CD14-positive monocyte (primary cell): ENCODE results near the gene TYK2. TPM values are rescaled to one million over a fixed set of nuclear protein-coding genes. Genes with fewer than 3 reads are reported as not detected.
"Not testable (repeated sequence)": the region's sequence is repeated elsewhere in the genome, so short reads cannot be mapped to it uniquely, and the experiment has no call there.

Experiments used
- DNase-seq, 3 donors: peaks; one replicate each; pipeline ENCODE4 v3.0.0-alpha.2; 2011 to 2022
- H2AFZ ChIP-seq: 2 replicates; pipeline ENCODE4 v1.6.0; 2012; ENCODE audit warnings: mild to moderate bottlenecking, low read depth, low read length, inconsistent platforms; ENCODE audit not compliant: insufficient read depth, poor library complexity, severe bottlenecking
- H3K27ac ChIP-seq, 2 donors: 1 replicate in 1 of 2; 2 replicates in 1 of 2; pipeline ENCODE4 v1.5.1; 2012 to 2013; ENCODE audit warnings: low read length in 2 of 2, control low read depth in 1 of 2, inconsistent platforms in 1 of 2, low read depth in 1 of 2, mild to moderate bottlenecking in 1 of 2
- H3K27me3 ChIP-seq, 2 donors: one replicate each; pipeline versions ENCODE4 v1.6.0 to v1.6.1; 2011 to 2013; ENCODE audit warnings: low read length in 2 of 2; ENCODE audit not compliant: control insufficient read depth in 2 of 2, insufficient read depth in 2 of 2
- H3K36me3 ChIP-seq, 2 donors: replicated peaks in 1 of 2; 1 replicate in 1 of 2; 2 replicates in 1 of 2; pipeline versions ENCODE4 v1.5.1 to v1.6.1; 2012 to 2013; ENCODE audit warnings: low read length in 2 of 2, control low read depth in 1 of 2, inconsistent platforms in 1 of 2, mild to moderate bottlenecking in 1 of 2; ENCODE audit not compliant: insufficient read depth in 2 of 2, control insufficient read depth in 1 of 2
- H3K4me1 ChIP-seq, 2 donors: 1 replicate in 1 of 2; 2 replicates in 1 of 2; pipeline versions ENCODE4 v1.5.1 to v1.6.1; 2012 to 2013; ENCODE audit warnings: low read length in 2 of 2, control low read depth in 1 of 2, inconsistent platforms in 1 of 2, mild to moderate bottlenecking in 1 of 2, moderate library complexity in 1 of 2; ENCODE audit not compliant: insufficient read depth in 2 of 2, control insufficient read depth in 1 of 2
- H3K4me2 ChIP-seq: replicated peaks from 2 replicates; pipeline ENCODE3; 2012; ENCODE audit warnings: low read length, moderate library complexity, mild to moderate bottlenecking; ENCODE audit not compliant: poor library complexity, severe bottlenecking; ENCODE audit errors: extremely low read depth
- H3K4me3 ChIP-seq, 3 experiments: fragments of 200-600 bp in 1 of 3; sonication (generic) in 1 of 3; replicated peaks in 1 of 3; 1 replicate in 2 of 3; 2 replicates in 1 of 3; pipeline ENCODE4 v1.5.1; 2011 to 2013; ENCODE audit warnings: low read length in 3 of 3, mild to moderate bottlenecking in 3 of 3, control low read depth in 2 of 3, low read depth in 2 of 3, inconsistent platforms in 1 of 3, moderate library complexity in 1 of 3
- H3K79me2 ChIP-seq: 2 replicates; pipeline ENCODE4 v1.6.0; 2012; ENCODE audit warnings: mild to moderate bottlenecking, control low read depth, inconsistent platforms, low read length, moderate library complexity; ENCODE audit not compliant: insufficient read depth
- H3K9ac ChIP-seq: 2 replicates; pipeline ENCODE4 v1.6.0; 2017; ENCODE audit warnings: low read length, mild to moderate bottlenecking; ENCODE audit not compliant: insufficient read depth, poor library complexity, severe bottlenecking
- H3K9me3 ChIP-seq, 2 donors: replicated peaks in 1 of 2; 1 replicate in 1 of 2; 2 replicates in 1 of 2; pipeline versions ENCODE4 v1.5.1 to v1.6.1; 2012 to 2013; ENCODE audit warnings: low read length in 2 of 2, control low read depth in 1 of 2; ENCODE audit not compliant: control insufficient read depth in 1 of 2, insufficient read depth in 1 of 2
- H4K20me1 ChIP-seq: 2 replicates; pipeline ENCODE4 v1.6.0; 2012; ENCODE audit warnings: mild to moderate bottlenecking, low read length, control low read depth, moderate library complexity; ENCODE audit not compliant: insufficient read depth
- H3K27ac Mint-ChIP-seq, 7 donors: one replicate each; pipeline ENCODE4 v1.8.0; 2020; ENCODE audit warnings: mild to moderate bottlenecking in 7 of 7, mixed read lengths in 7 of 7, moderate library complexity in 6 of 7, inconsistent platforms in 2 of 7
- H3K27me3 Mint-ChIP-seq, 3 donors: one replicate each; pipeline ENCODE4 v1.8.0; 2021 to 2022; ENCODE audit warnings: low read depth in 3 of 3, mild to moderate bottlenecking in 3 of 3, mixed read lengths in 3 of 3, moderate library complexity in 3 of 3, inconsistent platforms in 1 of 3
- H3K36me3 Mint-ChIP-seq, 2 donors: one replicate each; pipeline ENCODE4 v1.8.0; 2020; ENCODE audit warnings: mixed read lengths in 2 of 2, inconsistent platforms in 1 of 2, mild to moderate bottlenecking in 1 of 2
- H3K4me1 Mint-ChIP-seq: one replicate; pipeline ENCODE4 v1.8.0; 2020; ENCODE audit warnings: mild to moderate bottlenecking, mixed read lengths
- H3K4me3 Mint-ChIP-seq, 2 donors: one replicate each; pipeline ENCODE4 v1.8.0; 2020; ENCODE audit warnings: mild to moderate bottlenecking in 2 of 2, mixed read lengths in 2 of 2, moderate library complexity in 1 of 2
- H3K9me3 Mint-ChIP-seq, 7 donors: one replicate each; pipeline ENCODE4 v1.8.0; 2020 to 2022; ENCODE audit warnings: mixed read lengths in 7 of 7, mild to moderate bottlenecking in 6 of 7, moderate library complexity in 6 of 7, inconsistent platforms in 2 of 7
- WGBS: methylation state at CpG from one replicate; pipeline ENCODE4 v1.1.5; 2013; ENCODE audit warnings: missing lambda C conversion rate; ENCODE audit not compliant: insufficient coverage; 5-methylcytosine and 5-hydroxymethylcytosine counted together
- intact Hi-C, 2 donors: fragments of 100-400 bp; cut with micrococcal nuclease; formaldehyde crosslinking; loops; one replicate each; pipeline versions ENCODE4 v1.15.0 to v1.15.1; 2023
- polyA plus RNA-seq, 3 donors: library from polyadenylated mRNA; depleted of rRNA in 1 of 3; unstranded in 2 of 3; stranded (reverse) in 1 of 3; fragments of 300-500 nt in 2 of 3; fragments of >200 nt in 1 of 3; fragmentation: Illumina TruSeq in 2 of 3; gene quantifications; 1 replicate in 2 of 3; 2 replicates in 1 of 3; pipeline ENCODE4 v1.2.3, GENCODE V29; 2012 to 2021
- TF ChIP-seq, protein P1 (sequence below): fragments of 200-600 bp; IDR thresholded peaks from one replicate; pipeline ENCODE4 v1.8.0; 2022; ENCODE audit warnings: antibody characterized with exemption, mild to moderate bottlenecking

TYK2 gene
- polyA plus RNA-seq, 3 donors, result 82.9 to 441 (median 113) TPM

- 97% methylated on average over 8 of the region's 15 CpGs for WGBS
These were observed 12.1 kb downstream of the TYK2 start for GRCh38 chr19:10368101-10368803.

DNA sequence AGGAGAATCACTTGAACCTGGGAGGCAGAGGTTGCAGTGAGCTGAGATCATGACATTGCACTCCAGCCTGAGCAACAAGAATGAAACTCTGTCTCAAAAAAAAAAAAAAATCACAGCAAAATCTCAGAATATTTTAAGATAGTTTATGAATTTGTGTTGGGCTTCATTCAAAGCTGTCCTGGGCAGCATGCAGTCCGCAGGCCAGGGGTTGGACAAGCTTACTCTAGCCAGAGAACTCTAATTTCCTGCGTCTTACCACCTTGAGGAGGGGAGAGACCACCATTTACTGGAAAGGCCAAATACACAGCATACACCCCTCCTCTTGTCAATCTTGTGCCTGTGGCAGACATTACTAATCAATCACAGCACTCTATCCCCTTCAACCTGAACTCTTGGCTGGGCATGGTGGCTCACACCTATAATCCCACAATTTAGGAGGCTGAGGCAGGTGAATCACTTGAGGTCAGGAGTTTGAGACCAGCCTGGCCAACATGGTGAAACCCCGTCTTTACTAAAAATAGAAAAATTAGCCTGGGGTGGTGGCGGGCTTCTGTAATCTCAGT lies 13.3 kb downstream of the TYK2 start:
- H2AFZ ChIP-seq, H3K4me3 Mint-ChIP-seq, H3K4me1 ChIP-seq, H3K9ac ChIP-seq, H3K4me1 Mint-ChIP-seq, H3K4me2 ChIP-seq, H3K9me3 Mint-ChIP-seq, H3K4me3 ChIP-seq, H3K27me3 Mint-ChIP-seq, H3K9me3 ChIP-seq, H3K27ac ChIP-seq, H3K27me3 ChIP-seq, intact Hi-C loops, DNase-seq: not testable (repeated sequence)
- Mint-ChIP-seq H3K36me3 (peaks cover 79 to 95% of the 10 kb centered on the region in 2 donors), H3K27ac (peak overlapping the region in 2 of 7 donors; percentile 5 to 16)
- 100% methylated on average over 1 of the region's 4 CpGs for WGBS
- Histone ChIP-seq H3K36me3 (peaks cover 87 to 96% of the 10 kb centered on the region in 2 donors), H3K79me2 (peaks cover 64% of the 10 kb centered on the region), H4K20me1 (peaks cover 59% of the 10 kb centered on the region)

More at GRCh38 chr19:10368101-10368803, 12.1 kb downstream of the TYK2 start:
- H3K4me3 ChIP-seq, result no peak overlapping the region
- peaks cover 71% of the 10 kb centered on the region for H3K79me2 ChIP-seq
- no peak for DNase-seq
- no peak overlapping the region for H2AFZ ChIP-seq
- H3K27ac Mint-ChIP-seq, result peak overlapping the region in 3 of 7 donors; percentile 15 to 63 (median 57)
- H3K4me2 ChIP-seq, result no peak overlapping the region
- no peak overlapping the region for H3K27ac ChIP-seq
- no peak overlapping the region for H3K9ac ChIP-seq
- intact Hi-C loops, result no loop called here
- H3K36me3 ChIP-seq, result peaks cover 76 to 84% of the 10 kb centered on the region in 2 donors
- H3K9me3 ChIP-seq, result no peaks in the 10 kb centered on the region
- peaks cover 12 to 15% of the 10 kb centered on the region in 2 donors for H3K4me1 ChIP-seq
- H3K36me3 Mint-ChIP-seq, result peaks cover 68 to 86% of the 10 kb centered on the region in 2 donors
- peaks cover 0 to 2% (median 0%) of the 10 kb centered on the region in 3 donors for H3K27me3 Mint-ChIP-seq
- H4K20me1 ChIP-seq, result peaks cover 50% of the 10 kb centered on the region
- no peak overlapping the region for H3K4me3 Mint-ChIP-seq
- no peaks in the 10 kb centered on the region for H3K27me3 ChIP-seq
- H3K9me3 Mint-ChIP-seq, result no peaks in the 10 kb centered on the region
- H3K4me1 Mint-ChIP-seq, result peaks cover 11% of the 10 kb centered on the region
- TF ChIP-seq, protein P1, sequence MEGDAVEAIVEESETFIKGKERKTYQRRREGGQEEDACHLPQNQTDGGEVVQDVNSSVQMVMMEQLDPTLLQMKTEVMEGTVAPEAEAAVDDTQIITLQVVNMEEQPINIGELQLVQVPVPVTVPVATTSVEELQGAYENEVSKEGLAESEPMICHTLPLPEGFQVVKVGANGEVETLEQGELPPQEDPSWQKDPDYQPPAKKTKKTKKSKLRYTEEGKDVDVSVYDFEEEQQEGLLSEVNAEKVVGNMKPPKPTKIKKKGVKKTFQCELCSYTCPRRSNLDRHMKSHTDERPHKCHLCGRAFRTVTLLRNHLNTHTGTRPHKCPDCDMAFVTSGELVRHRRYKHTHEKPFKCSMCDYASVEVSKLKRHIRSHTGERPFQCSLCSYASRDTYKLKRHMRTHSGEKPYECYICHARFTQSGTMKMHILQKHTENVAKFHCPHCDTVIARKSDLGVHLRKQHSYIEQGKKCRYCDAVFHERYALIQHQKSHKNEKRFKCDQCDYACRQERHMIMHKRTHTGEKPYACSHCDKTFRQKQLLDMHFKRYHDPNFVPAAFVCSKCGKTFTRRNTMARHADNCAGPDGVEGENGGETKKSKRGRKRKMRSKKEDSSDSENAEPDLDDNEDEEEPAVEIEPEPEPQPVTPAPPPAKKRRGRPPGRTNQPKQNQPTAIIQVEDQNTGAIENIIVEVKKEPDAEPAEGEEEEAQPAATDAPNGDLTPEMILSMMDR, result no peak
